A549 (cell line): ENCODE data around the gene STARD9.

Experiments
- CTCF ChIP-seq: fragments of >200 bp; sonication (Bioruptor Twin); formaldehyde crosslinking; IDR thresholded peaks from 3 replicates; pipeline ENCODE4 v1.5.1; 2016
- EHF ChIP-seq: fragments of 250-450 bp; sonication (Bioruptor Pico); IDR thresholded peaks from 2 replicates; pipeline ENCODE4 v1.5.0; 2020; ENCODE audit warnings: mild to moderate bottlenecking
- MYC ChIP-seq: IDR thresholded peaks from 2 replicates; pipeline ENCODE4 v1.6.1; 2012; ENCODE audit warnings: mild to moderate bottlenecking, inconsistent platforms, low read length, improper control_type of control experiment, borderline replicate concordance
- POLR2A ChIP-seq: IDR thresholded peaks from 2 replicates; pipeline ENCODE4 v1.6.1; 2012; ENCODE audit warnings: mild to moderate bottlenecking, low read length

GRCh38 chr15:42694398-42694797, 119.0 kb downstream of the STARD9 start:
- TF ChIP-seq CTCF (no peak), MYC (no peak), EHF (no peak), POLR2A (no peak)
